ENCODE measurements around the gene VDAC2.

DNA sequence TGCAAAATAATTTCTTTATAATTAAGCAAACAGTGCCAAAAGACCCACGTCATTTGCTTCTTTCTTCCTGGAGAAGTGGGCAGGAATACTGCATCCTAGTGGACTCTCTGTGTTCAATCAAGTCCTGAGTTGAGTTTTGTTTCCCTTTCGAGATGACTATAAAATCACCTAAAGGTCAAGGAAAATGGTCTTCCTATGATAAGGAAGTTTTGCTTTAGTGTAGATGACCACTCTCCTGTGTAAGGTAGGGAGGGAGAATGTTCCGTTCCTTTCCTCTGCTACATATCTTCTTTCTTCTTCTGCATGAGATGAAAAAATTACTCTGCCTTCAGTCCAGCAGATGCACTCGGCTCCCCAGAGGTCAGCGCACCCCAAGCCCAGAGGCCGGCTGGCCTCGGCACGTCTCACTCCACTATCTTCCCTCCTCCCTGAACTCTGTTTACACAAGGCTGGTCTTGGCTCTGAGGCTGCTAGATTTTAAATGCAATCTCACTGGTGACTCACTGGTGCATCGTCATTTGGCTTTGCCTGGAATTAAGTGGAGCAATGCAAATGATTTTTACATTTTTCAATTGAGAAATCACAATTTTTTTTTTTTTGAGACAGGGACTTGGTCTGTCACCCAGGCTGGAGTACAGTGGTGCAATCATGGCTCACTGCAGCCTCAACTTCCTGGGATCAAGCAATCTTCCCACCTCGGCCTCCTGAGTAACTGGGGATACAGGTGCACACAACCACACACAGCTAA, 18.6 kb upstream of the VDAC2 start:
- TF ChIP-seq ZFP3 (CRISPR knock-in tag; IDR thresholded peaks at IDR 0.05) (no peak), TCF4 (CRISPR knock-in tag; IDR thresholded peaks at IDR 0.05; ENCODE audit: borderline replicate concordance) (no peak), ARNTL (CRISPR knock-in tag; IDR thresholded peaks at IDR 0.05; ENCODE audit: borderline replicate concordance, low read depth) (no peak), ZC3H10 (CRISPR knock-in tag; IDR thresholded peaks at IDR 0.05) (no peak), ZNF70 (CRISPR knock-in tag; IDR thresholded peaks at IDR 0.05) (no peak), RARB (CRISPR knock-in tag; IDR thresholded peaks at IDR 0.05) (no peak)
- TF ChIP-seq, protein P1, sequence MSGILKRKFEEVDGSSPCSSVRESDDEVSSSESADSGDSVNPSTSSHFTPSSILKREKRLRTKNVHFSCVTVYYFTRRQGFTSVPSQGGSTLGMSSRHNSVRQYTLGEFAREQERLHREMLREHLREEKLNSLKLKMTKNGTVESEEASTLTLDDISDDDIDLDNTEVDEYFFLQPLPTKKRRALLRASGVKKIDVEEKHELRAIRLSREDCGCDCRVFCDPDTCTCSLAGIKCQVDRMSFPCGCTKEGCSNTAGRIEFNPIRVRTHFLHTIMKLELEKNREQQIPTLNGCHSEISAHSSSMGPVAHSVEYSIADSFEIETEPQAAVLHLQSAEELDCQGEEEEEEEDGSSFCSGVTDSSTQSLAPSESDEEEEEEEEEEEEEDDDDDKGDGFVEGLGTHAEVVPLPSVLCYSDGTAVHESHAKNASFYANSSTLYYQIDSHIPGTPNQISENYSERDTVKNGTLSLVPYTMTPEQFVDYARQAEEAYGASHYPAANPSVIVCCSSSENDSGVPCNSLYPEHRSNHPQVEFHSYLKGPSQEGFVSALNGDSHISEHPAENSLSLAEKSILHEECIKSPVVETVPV (CRISPR knock-in tag; IDR thresholded peaks at IDR 0.05) = no peak
- TF ChIP-seq, protein P2, sequence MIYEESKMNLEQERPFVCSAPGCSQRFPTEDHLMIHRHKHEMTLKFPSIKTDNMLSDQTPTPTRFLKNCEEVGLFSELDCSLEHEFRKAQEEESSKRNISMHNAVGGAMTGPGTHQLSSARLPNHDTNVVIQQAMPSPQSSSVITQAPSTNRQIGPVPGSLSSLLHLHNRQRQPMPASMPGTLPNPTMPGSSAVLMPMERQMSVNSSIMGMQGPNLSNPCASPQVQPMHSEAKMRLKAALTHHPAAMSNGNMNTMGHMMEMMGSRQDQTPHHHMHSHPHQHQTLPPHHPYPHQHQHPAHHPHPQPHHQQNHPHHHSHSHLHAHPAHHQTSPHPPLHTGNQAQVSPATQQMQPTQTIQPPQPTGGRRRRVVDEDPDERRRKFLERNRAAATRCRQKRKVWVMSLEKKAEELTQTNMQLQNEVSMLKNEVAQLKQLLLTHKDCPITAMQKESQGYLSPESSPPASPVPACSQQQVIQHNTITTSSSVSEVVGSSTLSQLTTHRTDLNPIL (CRISPR knock-in tag; IDR thresholded peaks at IDR 0.05; ENCODE audit: low read depth) = no peak
- TF ChIP-seq, protein P3, sequence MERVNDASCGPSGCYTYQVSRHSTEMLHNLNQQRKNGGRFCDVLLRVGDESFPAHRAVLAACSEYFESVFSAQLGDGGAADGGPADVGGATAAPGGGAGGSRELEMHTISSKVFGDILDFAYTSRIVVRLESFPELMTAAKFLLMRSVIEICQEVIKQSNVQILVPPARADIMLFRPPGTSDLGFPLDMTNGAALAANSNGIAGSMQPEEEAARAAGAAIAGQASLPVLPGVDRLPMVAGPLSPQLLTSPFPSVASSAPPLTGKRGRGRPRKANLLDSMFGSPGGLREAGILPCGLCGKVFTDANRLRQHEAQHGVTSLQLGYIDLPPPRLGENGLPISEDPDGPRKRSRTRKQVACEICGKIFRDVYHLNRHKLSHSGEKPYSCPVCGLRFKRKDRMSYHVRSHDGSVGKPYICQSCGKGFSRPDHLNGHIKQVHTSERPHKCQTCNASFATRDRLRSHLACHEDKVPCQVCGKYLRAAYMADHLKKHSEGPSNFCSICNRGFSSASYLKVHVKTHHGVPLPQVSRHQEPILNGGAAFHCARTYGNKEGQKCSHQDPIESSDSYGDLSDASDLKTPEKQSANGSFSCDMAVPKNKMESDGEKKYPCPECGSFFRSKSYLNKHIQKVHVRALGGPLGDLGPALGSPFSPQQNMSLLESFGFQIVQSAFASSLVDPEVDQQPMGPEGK (CRISPR knock-in tag; IDR thresholded peaks at IDR 0.05; ENCODE audit: borderline replicate concordance) = no peak
